ENCODE data around the gene TEAD2. TPM values are rescaled to one million over a fixed set of nuclear protein-coding genes. Genes with fewer than 3 reads are reported as not detected.

TEAD2 gene
- total and polyA plus RNA-seq, 2 donors (not counting 1 experiment from before 2014, with no cell fraction given): 5.8 to 12.0 TPM

GRCh38 chr19:49328741-49329140 is 33.5 kb downstream of the TEAD2 start:
- Mint-ChIP-seq H3K4me3 (peak overlapping the region; percentile 75), H3K27me3 (no peaks in the 10 kb centered on the region), H3K9me3 (ENCODE audit: insufficient read depth) (no peaks in the 10 kb centered on the region), H3K27ac (peak overlapping the region; percentile 99), H3K4me1 (peaks cover 85% of the 10 kb centered on the region)
- H3K79me2 ChIP-seq (ENCODE audit: control insufficient read depth, insufficient read depth, low read length): peaks cover 56% of the 10 kb centered on the region
- H3K9ac ChIP-seq (ENCODE audit: low read length): peak overlapping the region; percentile 47
- H3K4me2 ChIP-seq (replicated peaks; ENCODE audit: low read depth, low read length, poor library complexity, severe bottlenecking): peak overlapping the region; percentile 66
- H3K9me3 ChIP-seq (ENCODE audit: control extremely low read depth in 1 of 3, control insufficient read depth in 2 of 3, insufficient read depth in 1 of 3, low read length in 2 of 3): peaks cover 0 to 19% (median 0%) of the 10 kb centered on the region in 3 donors
- intact Hi-C loops (cut with micrococcal nuclease): loop anchor here (5.0 kb wide), 1 partner anchor 34 kb away; the partner anchor contains the start of genes DKKL1 and TEAD2
- ATAC-seq (ENCODE audit: low read depth): no peak
- CTCF ChIA-PET: interaction anchor here (1.1 to 7.7 kb wide), 8 partner anchors 12 to 140 kb away, joined by 3 to 51 read pairs (median 6); no protein-coding TSS in a partner anchor
- peak overlapping the region in 4 of 5 experiments; percentile 2 to 41 (median 24) for H3K4me3 ChIP-seq (ENCODE audit: control extremely low read depth in 1 of 5, extremely low read depth in 1 of 5, insufficient read depth in 1 of 5, low read depth in 2 of 5, low read length in 4 of 5)
- no peak for DNase-seq
- WGBS (ENCODE audit: insufficient coverage): 30% methylated on average over 2 of the region's 2 CpGs
- H3K27me3 ChIP-seq (replicated peaks in 1 of 4; ENCODE audit: control extremely low read depth in 1 of 4, control insufficient read depth in 3 of 4, insufficient read depth in 4 of 4, low read length in 3 of 4): no peaks in the 10 kb centered on the region
- TF ChIP-seq EZH2 (IDR thresholded peaks at IDR 0.05; ENCODE audit: borderline replicate concordance, insufficient read depth, low read depth, low read length, poor library complexity, severe bottlenecking) (no peak), CTCF (IDR thresholded peaks at IDR 0.05) (no peak)
- H4K20me1 ChIP-seq (ENCODE audit: control insufficient read depth, insufficient read depth, low read length, poor library complexity, severe bottlenecking): no peaks in the 10 kb centered on the region
- H2AFZ ChIP-seq (ENCODE audit: insufficient read depth, low read depth, low read length, poor library complexity, severe bottlenecking): no peak overlapping the region
- POLR2A ChIA-PET: interaction anchor here (0.6 to 4.6 kb wide), 3 partner anchors 10 to 22 kb away, joined by 3 to 72 read pairs (median 9); no protein-coding TSS in a partner anchor
- peaks cover 95 to 99% of the 10 kb centered on the region in 2 donors for H3K4me1 ChIP-seq (ENCODE audit: control insufficient read depth in 2 of 2, insufficient read depth in 2 of 2, low read length in 2 of 2)
- H3K27ac ChIP-seq (ENCODE audit: low read length in 2 of 2): peak overlapping the region; percentile 69 to 93
- peaks cover 0 to 9% of the 10 kb centered on the region in 2 experiments for H3K36me3 ChIP-seq (replicated peaks in 1 of 2; ENCODE audit: control extremely low read depth in 1 of 2, control insufficient read depth in 1 of 2, extremely low read depth in 1 of 2, insufficient read depth in 2 of 2, low read length in 1 of 2)

All from B cell (primary cell).